Esophagus squamous epithelium (tissue), 4 donors: ENCODE results near the gene FGF1.

ENCODE experiments used
- POLR2A ChIP-seq, 4 donors: fragments of 450-650 bp; IDR thresholded peaks; one replicate each; pipeline ENCODE4 v1.6.1; 2017; ENCODE audit warnings: antibody characterized with exemption in 4 of 4, mild to moderate bottlenecking in 4 of 4, moderate library complexity in 3 of 4
- TF ChIP-seq, protein P1 (sequence below), 6 experiments: fragments of 450-650 bp in 4 of 6; fragments of 200-600 bp in 2 of 6; sonication (generic) in 2 of 6; IDR thresholded peaks; one replicate each; pipeline ENCODE4 v1.5.1; 2016 to 2019; ENCODE audit warnings: antibody characterized with exemption in 6 of 6, mild to moderate bottlenecking in 4 of 6, moderate library complexity in 4 of 6

DNA sequence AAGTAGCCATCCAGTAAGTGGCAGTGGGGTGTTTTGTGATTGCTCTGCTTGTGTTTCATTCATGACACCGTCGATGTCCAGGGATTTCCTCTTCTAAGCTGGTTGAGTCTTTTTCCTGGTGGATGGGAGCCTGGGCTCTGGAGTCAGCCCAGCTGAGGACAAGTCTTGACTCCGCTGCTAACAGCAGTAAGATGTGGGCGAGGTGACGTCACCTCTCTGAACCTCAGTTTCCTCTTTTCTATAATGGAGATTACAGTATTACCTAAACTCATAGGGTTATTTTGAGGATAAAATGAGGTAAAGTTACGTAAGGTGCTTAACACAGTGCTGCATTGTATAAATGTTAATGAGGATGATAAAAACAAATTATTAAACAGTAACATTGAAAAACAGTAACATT is 21.3 kb downstream of the FGF1 start:
- TF ChIP-seq, protein P1, sequence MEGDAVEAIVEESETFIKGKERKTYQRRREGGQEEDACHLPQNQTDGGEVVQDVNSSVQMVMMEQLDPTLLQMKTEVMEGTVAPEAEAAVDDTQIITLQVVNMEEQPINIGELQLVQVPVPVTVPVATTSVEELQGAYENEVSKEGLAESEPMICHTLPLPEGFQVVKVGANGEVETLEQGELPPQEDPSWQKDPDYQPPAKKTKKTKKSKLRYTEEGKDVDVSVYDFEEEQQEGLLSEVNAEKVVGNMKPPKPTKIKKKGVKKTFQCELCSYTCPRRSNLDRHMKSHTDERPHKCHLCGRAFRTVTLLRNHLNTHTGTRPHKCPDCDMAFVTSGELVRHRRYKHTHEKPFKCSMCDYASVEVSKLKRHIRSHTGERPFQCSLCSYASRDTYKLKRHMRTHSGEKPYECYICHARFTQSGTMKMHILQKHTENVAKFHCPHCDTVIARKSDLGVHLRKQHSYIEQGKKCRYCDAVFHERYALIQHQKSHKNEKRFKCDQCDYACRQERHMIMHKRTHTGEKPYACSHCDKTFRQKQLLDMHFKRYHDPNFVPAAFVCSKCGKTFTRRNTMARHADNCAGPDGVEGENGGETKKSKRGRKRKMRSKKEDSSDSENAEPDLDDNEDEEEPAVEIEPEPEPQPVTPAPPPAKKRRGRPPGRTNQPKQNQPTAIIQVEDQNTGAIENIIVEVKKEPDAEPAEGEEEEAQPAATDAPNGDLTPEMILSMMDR (IDR thresholded peaks at IDR 0.05): no peak
- no peak for TF ChIP-seq POLR2A (IDR thresholded peaks at IDR 0.05)
